OCI-LY7 (cell line): ENCODE measurements around the gene YLPM1. TPM values are rescaled to one million over a fixed set of nuclear protein-coding genes. Genes with fewer than 3 reads are reported as not detected.

Experiments used
- BruUV-seq: library from RNA; stranded (reverse); fragments of 400-500 nt; replicated peaks from 2 replicates; lab custom pipeline; 2021; lab: Mats Ljungman, UMichigan
- CTCF ChIA-PET: fragments of 300-600 bp; sonication (Branson Sonifier 250); formaldehyde crosslinking; loops from one replicate; lab custom pipeline; 2022; ENCODE audit warnings: antibody characterized with exemption; ENCODE audit not compliant: unreplicated experiment; lab: Charles Lee
- POLR2A ChIA-PET: fragments of 300-600 bp; sonication (Branson Sonifier 250); formaldehyde crosslinking; loops from one replicate; lab custom pipeline; 2022; ENCODE audit warnings: antibody characterized with exemption; lab: Charles Lee
- DNase-seq: peaks from one replicate; pipeline ENCODE4 v3.0.0-alpha.2; 2015; ENCODE audit warnings: low spot score
- H2AFZ ChIP-seq: fragments of 200-600 bp; sonication (generic), shearing (Covaris generic); 2 replicates; pipeline ENCODE4 v1.6.1; 2014; ENCODE audit warnings: mild to moderate bottlenecking, antibody characterized with exemption, low read length, moderate library complexity
- H3K27ac ChIP-seq: fragments of 200-600 bp; sonication (generic); 2 replicates; pipeline ENCODE4 v1.5.1; 2014; ENCODE audit warnings: mixed run types, low read depth, mild to moderate bottlenecking, moderate library complexity, low read length, inconsistent platforms; ENCODE audit not compliant: poor library complexity, severe bottlenecking
- H3K36me3 ChIP-seq: fragments of 200-600 bp; sonication (generic); 2 replicates; pipeline ENCODE4 v1.6.1; 2014; ENCODE audit warnings: mild to moderate bottlenecking, antibody characterized with exemption, low read length, moderate library complexity, mixed read lengths; ENCODE audit not compliant: insufficient read depth
- H3K4me1 ChIP-seq: fragments of 200-600 bp; sonication (generic); 2 replicates; pipeline ENCODE4 v1.5.1; 2014; ENCODE audit warnings: mild to moderate bottlenecking, low read length; ENCODE audit not compliant: insufficient read depth, poor library complexity, severe bottlenecking
- H3K4me2 ChIP-seq: fragments of 200-600 bp; sonication (generic); 2 replicates; pipeline ENCODE4 v1.6.1; 2014; ENCODE audit warnings: mild to moderate bottlenecking, low read length
- H3K4me3 ChIP-seq: fragments of 200-600 bp; sonication (generic); 2 replicates; pipeline ENCODE4 v1.5.1; 2014; ENCODE audit warnings: mild to moderate bottlenecking, low read depth, low read length; ENCODE audit not compliant: poor library complexity, severe bottlenecking
- H3K79me2 ChIP-seq: fragments of 200-600 bp; sonication (generic); 2 replicates; pipeline ENCODE4 v1.6.1; 2016; ENCODE audit warnings: low read depth, mild to moderate bottlenecking, low read length, moderate library complexity, mixed read lengths; ENCODE audit not compliant: insufficient read depth
- H3K9me2 ChIP-seq: fragments of 200-600 bp; sonication (generic); 2 replicates; pipeline ENCODE4 v1.6.1; 2016; ENCODE audit warnings: mild to moderate bottlenecking, low read length, mixed read lengths; ENCODE audit not compliant: insufficient read depth
- H3K9me3 ChIP-seq: fragments of 200-600 bp; sonication (generic); 2 replicates; pipeline ENCODE4 v1.6.1; 2014; ENCODE audit warnings: mild to moderate bottlenecking, mixed run types, low read length, mixed read lengths
- H4K20me1 ChIP-seq: fragments of 200-600 bp; sonication (generic); 2 replicates; pipeline ENCODE4 v1.6.1; 2014; ENCODE audit warnings: mild to moderate bottlenecking, antibody characterized with exemption, low read length, moderate library complexity, mixed read lengths; ENCODE audit not compliant: insufficient read depth
- CTCF ChIP-seq: fragments of 200-600 bp; sonication (generic); conservative IDR thresholded peaks from 2 replicates; pipeline ENCODE4 v1.5.1; 2014; ENCODE audit warnings: mild to moderate bottlenecking, antibody characterized with exemption, low read length, moderate library complexity, mixed read lengths
- EZH2phosphoT487 ChIP-seq: fragments of 200-600 bp; sonication (generic); IDR thresholded peaks from 2 replicates; pipeline ENCODE4 v1.6.1; 2018; ENCODE audit warnings: low read depth, borderline replicate concordance, mild to moderate bottlenecking, mixed run types, antibody characterized with exemption, low read length, moderate library complexity, mixed read lengths
- intact Hi-C: fragments of 100-400 bp; cut with micrococcal nuclease; formaldehyde crosslinking; loops from one replicate; pipeline ENCODE4 v1.10.0; 2022; ENCODE audit not compliant: unreplicated experiment
- total RNA-seq, 2 experiments: library from RNA; depleted of rRNA in 1 of 2; stranded (reverse); fragments of >200 nt in 1 of 2; shearing (Covaris generic) in 1 of 2; gene quantifications; 2 replicates each; pipeline ENCODE4 v1.2.3, GENCODE V29; 2014 to 2022

Gene YLPM1
- total RNA-seq, 2 experiments from 2014 or later: 45.2 to 101 TPM

- H3K79me2 ChIP-seq: no peaks in the 10 kb centered on the region
- peaks cover 64% of the 10 kb centered on the region for H3K36me3 ChIP-seq
- no peak overlapping the region for H3K27ac ChIP-seq
- TF ChIP-seq CTCF: no peak
- ChIA-PET CTCF (no interaction called here), POLR2A (no interaction called here)
- BruUV-seq: no TSS peak
- intact Hi-C loops: no loop called here
- DNase-seq: no peak
- H2AFZ ChIP-seq: no peak overlapping the region
- no peaks in the 10 kb centered on the region for H3K9me3 ChIP-seq
- no peak overlapping the region for H3K4me2 ChIP-seq
- no peaks in the 10 kb centered on the region for H3K9me2 ChIP-seq
- no peaks in the 10 kb centered on the region for H3K4me1 ChIP-seq
- no peak overlapping the region for H3K4me3 ChIP-seq
- no peaks in the 10 kb centered on the region for H4K20me1 ChIP-seq
Measured at GRCh38 chr14:74720526-74720925, 42.6 kb upstream of the YLPM1 start.

GRCh38 chr14:74723134-74723533 lies 40.0 kb upstream of the YLPM1 start:
- H3K4me3 ChIP-seq: no peak overlapping the region
- TF ChIP-seq CTCF (no peak), EZH2phosphoT487 (no peak)
- intact Hi-C loops: no loop called here
- POLR2A ChIA-PET: no interaction called here
- no TSS peak for BruUV-seq
- no peaks in the 10 kb centered on the region for H3K9me3 ChIP-seq
- H3K79me2 ChIP-seq: no peaks in the 10 kb centered on the region
- no peak overlapping the region for H2AFZ ChIP-seq
- no peak overlapping the region for H3K27ac ChIP-seq
- H4K20me1 ChIP-seq: no peaks in the 10 kb centered on the region
- CTCF ChIA-PET: no interaction called here
- no peak overlapping the region for H3K4me2 ChIP-seq
- H3K9me2 ChIP-seq: no peaks in the 10 kb centered on the region
- peaks cover 48% of the 10 kb centered on the region for H3K36me3 ChIP-seq
- H3K4me1 ChIP-seq: no peaks in the 10 kb centered on the region
- DNase-seq: no peak

GRCh38 chr14:74732387-74732786 lies 30.7 kb upstream of the YLPM1 start:
- Histone ChIP-seq H4K20me1 (no peaks in the 10 kb centered on the region), H3K27ac (no peak overlapping the region), H3K4me2 (no peak overlapping the region), H3K9me2 (no peaks in the 10 kb centered on the region), H3K4me1 (no peaks in the 10 kb centered on the region), H3K9me3 (no peaks in the 10 kb centered on the region), H3K4me3 (no peak overlapping the region), H3K36me3 (peaks cover 59% of the 10 kb centered on the region), H2AFZ (no peak overlapping the region), H3K79me2 (no peaks in the 10 kb centered on the region)
- TF ChIP-seq EZH2phosphoT487 (no peak), CTCF (no peak)
- ChIA-PET CTCF (no interaction called here), POLR2A (interaction anchor here (0.6 kb wide), 1 partner anchor 314 kb away, joined by 3 read pairs; no protein-coding TSS in a partner anchor)
- intact Hi-C loops: no loop called here
- no peak for DNase-seq
- BruUV-seq: no TSS peak
